NCI-H748 (cell line): Measurements from ENCODE around the gene CYP2J2.
"Not testable (repeated sequence)": the region's sequence is repeated elsewhere in the genome, so short reads cannot be mapped to it uniquely, and the experiment has no call there.

Experiments
- DNase-seq: peaks from one replicate; lab custom pipeline; 2025; ENCODE audit not compliant: unreplicated experiment; lab: John Stamatoyannopoulos, UW

CYP2J2 gene

GRCh38 chr1:59921258-59921899 is 5.2 kb downstream of the CYP2J2 start:
- not testable (repeated sequence) for DNase-seq

- no peak for DNase-seq
These were observed 6.8 kb downstream of the CYP2J2 start for GRCh38 chr1:59919746-59920145.

DNA sequence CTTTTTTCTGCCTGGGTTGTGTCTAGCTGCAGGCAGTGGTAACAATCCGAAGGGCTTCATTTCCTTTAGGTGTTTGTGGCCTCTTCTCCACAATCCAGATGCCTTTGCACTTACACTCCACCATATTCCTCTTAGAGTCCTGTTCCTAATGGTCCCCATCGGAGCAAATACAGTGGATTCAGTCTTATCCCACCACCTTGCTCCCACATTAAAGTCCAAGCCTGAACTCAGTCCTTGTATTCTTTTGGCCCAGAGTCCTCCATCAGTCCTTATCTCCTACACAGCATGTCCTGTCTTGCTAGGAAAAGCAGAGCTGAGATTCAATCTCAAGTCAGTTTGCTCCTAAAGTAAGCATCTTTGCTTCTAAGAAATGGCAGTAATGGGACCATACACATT is 8.8 kb downstream of the CYP2J2 start:
- no peak for DNase-seq

GRCh38 chr1:59917026-59917784 is 9.4 kb downstream of the CYP2J2 start:
- no peak for DNase-seq

DNA sequence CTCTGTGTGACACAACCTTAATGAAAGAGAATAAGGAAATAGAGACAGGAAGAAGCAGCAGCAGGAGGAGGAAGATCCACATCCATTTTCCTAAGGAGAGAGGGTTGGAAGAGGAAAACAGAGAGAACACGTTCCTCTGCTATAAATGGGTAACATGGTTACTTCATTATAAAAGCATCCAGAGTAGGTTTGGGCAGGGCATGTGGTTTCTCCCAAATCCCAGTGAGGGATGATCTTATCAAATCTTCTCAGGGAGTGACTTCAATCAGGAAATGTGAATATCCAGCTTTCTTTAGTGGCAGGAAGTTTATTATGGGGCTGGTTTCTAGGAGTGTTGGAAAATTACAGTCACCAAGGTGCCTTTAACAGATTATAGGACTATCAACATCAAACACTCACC is 11.1 kb downstream of the CYP2J2 start:
- DNase-seq = no peak

GRCh38 chr1:59914791-59915286 is 11.7 kb downstream of the CYP2J2 start:
- DNase-seq = not testable (repeated sequence)

GRCh38 chr1:59908682-59909081 is 17.9 kb downstream of the CYP2J2 start:
- no peak for DNase-seq

- DNase-seq = no peak
These were observed 18.5 kb downstream of the CYP2J2 start for GRCh38 chr1:59908084-59908483.

- DNase-seq = no peak
These were observed 19.6 kb downstream of the CYP2J2 start for GRCh38 chr1:59906931-59907330.

DNA sequence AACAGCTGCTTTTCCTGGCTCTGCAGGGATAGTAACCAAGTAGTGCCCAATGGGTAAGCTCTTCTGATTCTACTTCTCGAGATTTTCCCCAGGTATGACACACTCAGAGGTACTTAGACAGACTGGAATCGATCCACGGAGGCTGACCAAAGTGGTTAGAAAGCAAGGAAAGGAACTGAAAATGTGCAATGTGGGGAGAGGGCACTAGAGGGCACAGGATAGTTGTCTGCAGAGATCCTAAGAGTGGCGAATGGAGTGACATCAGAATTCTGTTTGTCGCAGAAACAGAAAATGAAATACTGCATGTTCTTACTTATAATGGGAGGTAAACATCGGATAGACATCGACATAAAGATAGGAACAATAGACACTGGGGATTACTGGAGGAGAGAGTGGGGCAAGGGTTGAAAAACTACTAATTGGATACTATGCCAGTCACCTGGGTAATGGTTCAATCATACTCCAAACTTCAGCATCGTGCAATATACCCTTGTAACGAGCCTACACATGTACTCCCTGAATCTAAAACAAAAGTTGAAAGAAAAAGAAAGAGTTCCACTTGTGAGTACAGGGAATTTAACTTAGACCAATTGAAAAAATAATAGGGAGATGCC is 23.3 kb downstream of the CYP2J2 start:
- peak; percentile 41 for DNase-seq

- DNase-seq = no peak
These were observed 24.7 kb downstream of the CYP2J2 start for GRCh38 chr1:59901770-59902388.

- no peak for DNase-seq
These were observed 25.9 kb downstream of the CYP2J2 start for GRCh38 chr1:59900640-59901039.

- no peak for DNase-seq
These were observed 27.6 kb downstream of the CYP2J2 start for GRCh38 chr1:59898927-59899326.

DNA sequence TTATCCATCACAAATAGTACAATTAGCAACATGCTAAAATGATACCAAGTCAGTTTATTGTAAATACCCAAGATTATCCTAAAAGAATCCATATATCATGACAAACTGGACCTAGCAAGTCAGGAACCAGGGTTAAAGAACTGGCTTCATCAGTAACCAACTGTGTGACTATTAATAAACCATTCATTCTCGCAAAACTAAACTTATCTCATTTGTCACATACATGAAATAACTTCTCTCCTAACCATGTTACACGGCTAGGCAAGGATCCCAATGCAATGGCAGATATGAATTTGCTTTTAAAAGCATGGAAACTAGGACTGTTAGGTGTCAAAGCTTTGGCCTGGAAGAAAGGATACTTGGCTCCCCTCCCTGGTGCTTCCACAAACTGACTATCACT is 29.4 kb downstream of the CYP2J2 start:
- DNase-seq = no peak

GRCh38 chr1:59892841-59893811 is 33.4 kb downstream of the CYP2J2 start:
- DNase-seq = peak; percentile 65

DNA sequence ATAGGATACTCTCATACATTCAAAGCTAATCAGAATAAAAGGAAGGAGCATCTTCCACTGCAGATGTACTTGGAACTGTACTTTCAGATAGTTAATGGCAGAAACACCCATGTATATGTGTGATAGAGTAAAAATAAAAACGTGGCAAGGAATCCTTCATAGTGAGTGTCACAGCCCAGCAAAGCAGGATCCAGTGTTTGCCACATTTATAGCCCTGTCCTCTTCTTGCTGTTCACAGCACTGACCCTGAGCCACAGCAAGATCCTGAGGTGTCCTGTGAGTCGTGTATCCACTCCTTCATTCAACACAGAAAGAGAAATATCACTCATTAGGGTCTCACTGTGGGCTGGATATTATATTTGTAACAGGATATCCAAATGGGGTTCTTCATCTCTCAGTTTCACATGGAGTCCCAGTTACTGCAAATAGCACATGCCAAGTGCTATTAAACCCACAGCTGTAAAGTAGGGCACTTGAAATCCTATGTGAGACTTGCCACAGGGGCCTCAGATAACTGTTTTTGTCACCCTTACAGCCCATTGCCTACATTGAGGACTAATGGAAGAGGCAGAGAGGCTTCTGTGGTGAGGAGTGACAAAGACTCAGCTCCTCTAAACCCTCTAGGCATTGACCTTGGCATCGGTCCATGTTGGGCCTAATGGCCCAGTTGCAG is 41.3 kb downstream of the CYP2J2 start:
- no peak for DNase-seq

DNA sequence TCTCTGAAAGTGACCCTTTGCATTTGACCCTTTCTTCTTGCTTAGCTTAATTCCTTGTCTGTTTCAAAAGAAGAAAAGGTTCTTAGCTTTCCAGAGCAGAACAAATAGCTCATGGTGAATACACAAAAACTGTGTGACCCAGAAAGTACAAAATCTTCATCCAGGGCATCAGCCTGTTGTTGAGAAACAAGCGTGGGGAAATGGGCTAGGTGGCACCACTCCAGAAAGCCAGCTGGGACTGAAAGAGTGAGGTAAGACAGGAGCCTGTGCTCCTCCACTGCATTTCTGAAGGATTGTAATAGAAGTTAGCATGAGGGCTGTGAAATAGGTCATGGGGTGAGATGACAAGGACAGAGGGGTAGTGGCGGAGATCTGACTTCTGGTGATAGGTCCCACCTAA is 45.8 kb downstream of the CYP2J2 start:
- no peak for DNase-seq

DNA sequence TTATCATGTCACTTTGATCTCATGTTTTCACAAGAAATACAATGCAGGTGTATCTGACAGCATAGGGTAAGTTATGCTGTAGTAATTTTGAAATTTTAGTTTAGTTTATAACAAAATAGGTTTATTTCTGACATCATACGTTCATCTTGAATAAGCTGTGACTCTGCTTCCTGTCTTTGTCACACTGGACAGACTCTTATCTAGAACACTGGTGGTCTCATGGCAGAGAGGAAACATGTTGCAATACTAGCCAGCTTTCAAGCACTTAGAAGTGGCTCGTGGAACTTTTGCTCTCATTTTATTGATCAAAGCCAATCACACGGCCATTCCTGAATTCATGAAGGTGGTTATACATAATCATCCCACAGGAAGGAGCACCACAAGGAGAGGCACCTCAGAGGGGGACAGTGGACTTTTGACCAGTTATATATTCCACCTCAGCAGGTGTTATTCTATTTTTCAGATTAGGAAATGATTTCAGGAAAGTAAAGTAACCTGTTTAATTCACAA is 46.5 kb downstream of the CYP2J2 start:
- no peak for DNase-seq

DNA sequence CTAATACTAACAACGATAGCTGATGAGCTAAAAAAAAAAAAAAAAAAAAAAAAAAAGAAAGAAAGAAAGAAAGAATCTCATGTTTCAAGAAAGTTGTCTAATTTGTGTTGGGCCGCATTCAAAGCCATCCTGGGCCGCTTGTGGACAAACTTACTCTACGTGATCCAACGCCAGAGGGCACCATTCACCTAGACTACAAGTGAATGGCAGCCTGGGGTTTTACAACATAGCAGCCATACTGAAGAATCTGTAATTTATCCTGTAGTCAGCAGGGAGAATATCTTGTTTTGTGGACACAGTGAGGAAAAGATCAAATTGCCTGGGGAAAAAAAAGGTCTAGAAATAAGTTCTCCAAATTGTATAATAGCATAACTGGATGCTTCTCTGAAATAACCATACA is 47.0 kb downstream of the CYP2J2 start:
- peak; percentile 75 for DNase-seq

DNA sequence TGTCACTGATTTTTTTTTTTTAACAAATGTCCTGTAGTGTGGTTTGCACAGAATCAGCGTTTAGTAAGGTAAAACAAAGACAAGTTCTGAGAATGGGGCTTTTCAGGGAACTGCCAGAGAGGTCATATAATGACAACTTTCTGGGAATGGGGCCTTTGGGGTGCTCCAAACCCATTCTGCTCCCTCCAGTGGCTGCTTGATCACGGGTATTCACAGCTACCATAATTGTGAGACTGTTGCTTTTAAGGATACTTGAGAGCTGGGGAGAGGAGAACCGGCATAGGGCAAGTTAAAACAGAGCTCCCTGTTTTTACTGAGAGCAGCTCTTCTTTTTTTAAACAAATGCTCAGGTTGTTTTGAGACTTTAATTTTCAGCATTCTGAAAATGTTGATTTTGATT is 48.2 kb downstream of the CYP2J2 start:
- no peak for DNase-seq
